HepG2 (cell line): Measurements from ENCODE around the gene RAD51AP1. TPM values are rescaled to one million over a fixed set of nuclear protein-coding genes. Genes with fewer than 3 reads are reported as not detected.

Experiments
- ATAC-seq: fragments of 200-7000 bp; cut with Tn5 transposase; 3 replicates; pipeline ENCODE4 v1.9.1; 2020; ENCODE audit warnings: mild to moderate bottlenecking, moderate library complexity
- BruUV-seq: library from RNA; stranded (reverse); fragments of 400-500 nt; replicated peaks from 2 replicates; lab custom pipeline; 2021; lab: Mats Ljungman, UMichigan
- CTCF ChIA-PET: fragments of 300-600 bp; formaldehyde crosslinking; extraction: SDS; loops from one replicate; lab custom pipeline; 2021; ENCODE audit warnings: low total read pairs, inconsistent platforms, low intra/inter-chr PET ratio; lab: Yijun Ruan, JAX
- POLR2A ChIA-PET: fragments of 350-600 bp; sonication (Branson Sonifier 250); formaldehyde crosslinking; loops from one replicate; lab custom pipeline; 2020; ENCODE audit warnings: antibody characterized with exemption, inconsistent platforms; lab: Yijun Ruan, JAX
- DNase-seq: peaks from one replicate; pipeline ENCODE4 v3.0.0-alpha.2; 2015; ENCODE audit warnings: low spot score
- FAIRE-seq: peaks from 3 replicates; lab custom pipeline; 2011; peaks lifted over from hg19 to GRCh38; lab: Jason Lieb, UNC
- H2AFZ ChIP-seq: one replicate; pipeline ENCODE4 v1.6.1; 2011; ENCODE audit warnings: low read length, inconsistent platforms
- H3K27ac ChIP-seq: fragments of 300-600 bp; 3 replicates; pipeline ENCODE4 v1.8.0; 2011; ENCODE audit warnings: mixed run types, mild to moderate bottlenecking, mixed read lengths, low read length, inconsistent platforms; ENCODE audit not compliant: insufficient read depth; ENCODE audit errors: extremely low read length
- H3K27me3 ChIP-seq, 2 experiments: fragments of 200-600 bp in 1 of 2; 2 replicates in 1 of 2; 3 replicates in 1 of 2; pipeline versions ENCODE4 v1.6.0 to v1.8.0; 2011; ENCODE audit warnings: low read length in 2 of 2, mild to moderate bottlenecking in 2 of 2, moderate library complexity in 2 of 2, inconsistent platforms in 1 of 2; ENCODE audit not compliant: insufficient read depth in 2 of 2, control insufficient read depth in 1 of 2
- H3K36me3 ChIP-seq, 2 experiments: fragments of 200-600 bp in 1 of 2; replicated peaks in 1 of 2; 2 replicates in 1 of 2; 3 replicates in 1 of 2; pipeline versions ENCODE4 v1.5.1 to v1.8.0; 2011; ENCODE audit warnings: low read length in 2 of 2, inconsistent platforms in 1 of 2; ENCODE audit not compliant: insufficient read depth in 2 of 2, control insufficient read depth in 1 of 2
- H3K4me1 ChIP-seq: 2 replicates; pipeline ENCODE4 v1.5.1; 2012; ENCODE audit warnings: low read length, inconsistent platforms; ENCODE audit not compliant: insufficient read depth
- H3K4me2 ChIP-seq: 2 replicates; pipeline ENCODE4 v1.6.0; 2011; ENCODE audit warnings: low read depth, low read length, inconsistent platforms
- H3K4me3 ChIP-seq, 3 experiments: fragments of 200-600 bp in 1 of 3; sonication (generic), shearing (Covaris generic) in 1 of 3; replicated peaks in 1 of 3; 2 replicates each; pipeline ENCODE4 v1.5.1; 2011 to 2016; ENCODE audit warnings: low read length in 3 of 3, inconsistent platforms in 2 of 3, low read depth in 2 of 3, mild to moderate bottlenecking in 2 of 3, control low read depth in 1 of 3, mixed read lengths in 1 of 3; ENCODE audit not compliant: insufficient read depth in 1 of 3
- H3K79me2 ChIP-seq: one replicate; pipeline ENCODE4 v1.6.1; 2011; ENCODE audit warnings: low read length, inconsistent platforms; ENCODE audit not compliant: insufficient read depth
- H3K9ac ChIP-seq: 2 replicates; pipeline ENCODE4 v1.6.0; 2011; ENCODE audit warnings: mild to moderate bottlenecking, low read depth, low read length, inconsistent platforms; ENCODE audit not compliant: insufficient read depth
- H3K9me3 ChIP-seq: 2 replicates; pipeline ENCODE4 v1.5.1; 2012; ENCODE audit warnings: mild to moderate bottlenecking, low read length
- H4K20me1 ChIP-seq: 2 replicates; pipeline ENCODE4 v1.6.0; 2011; ENCODE audit warnings: inconsistent platforms, mild to moderate bottlenecking, low read length, moderate library complexity; ENCODE audit not compliant: insufficient read depth
- EHMT2 ChIP-seq: fragments of 200-600 bp; sonication (generic); IDR thresholded peaks from 2 replicates; pipeline ENCODE4 v1.7.0; 2017; ENCODE audit warnings: antibody characterized with exemption, low read depth, low read length, borderline replicate concordance
- KDM4B ChIP-seq: sonication (generic); formaldehyde crosslinking; IDR thresholded peaks from 2 replicates; pipeline ENCODE4 v1.4.0; 2020; ENCODE audit warnings: missing genetic modification reagents
- NBN ChIP-seq: fragments of 450-650 bp; conservative IDR thresholded peaks from 2 replicates; pipeline ENCODE4 v1.6.1; 2017
- SP1 ChIP-seq, 2 experiments: fragments of 450-650 bp in 1 of 2; sonication (generic) in 1 of 2; formaldehyde crosslinking in 1 of 2; IDR thresholded peaks; 2 replicates each; pipeline versions ENCODE4 v1.4.0 to v1.6.1; 2016 to 2020; ENCODE audit warnings: missing genetic modification reagents in 1 of 2
- TEAD3 ChIP-seq: optimal IDR thresholded peaks from 2 replicates; pipeline ENCODE3; 2016; ENCODE audit warnings: borderline replicate concordance
- U2AF1 ChIP-seq: fragments of 200-400 bp; formaldehyde crosslinking; optimal IDR thresholded peaks from 2 replicates; pipeline ENCODE3; 2017; ENCODE audit warnings: mild to moderate bottlenecking, low read depth, low read length
- ZNF225 ChIP-seq: sonication (generic); formaldehyde crosslinking; IDR thresholded peaks from 2 replicates; pipeline ENCODE4 v1.4.0; 2020; ENCODE audit warnings: mild to moderate bottlenecking, missing genetic modification reagents
- ZNF580 ChIP-seq: IDR thresholded peaks from 2 replicates; pipeline ENCODE4 v1.6.1; 2016; ENCODE audit warnings: low read depth, borderline replicate concordance
- ZNF670 ChIP-seq: sonication (generic); formaldehyde crosslinking; IDR thresholded peaks from 2 replicates; pipeline ENCODE4 v1.8.0; 2022; ENCODE audit warnings: mild to moderate bottlenecking, missing genetic modification reagents, borderline replicate concordance
- ZNF782 ChIP-seq: sonication (generic); formaldehyde crosslinking; IDR thresholded peaks from 2 replicates; pipeline ENCODE4 v1.4.0; 2020; ENCODE audit warnings: missing genetic modification reagents, mild to moderate bottlenecking, borderline replicate concordance
- ZNF878 ChIP-seq: sonication (generic); formaldehyde crosslinking; IDR thresholded peaks from 2 replicates; pipeline ENCODE4 v1.8.1; 2023; ENCODE audit warnings: mild to moderate bottlenecking, missing genetic modification reagents, moderate library complexity
- WGBS: methylation state at CpG from one replicate; pipeline ENCODE4 v1.1.6; 2017; ENCODE audit warnings: low lambda C conversion rate; 5-methylcytosine and 5-hydroxymethylcytosine counted together
- in situ Hi-C: cut with HindIII; loops from 2 replicates; pipeline ENCODE4 v1.10.0; 2017; ENCODE audit warnings: low pct_unique_long_range_greater_than_20kb; ENCODE audit not compliant: extremely low pct_ligation_motif_present
- intact Hi-C: fragments of 100-400 bp; cut with micrococcal nuclease; formaldehyde crosslinking; loops from one replicate; pipeline ENCODE4 v1.10.0; 2022; ENCODE audit not compliant: unreplicated experiment
- polyA plus RNA-seq, 8 experiments: library from polyadenylated mRNA; depleted of rRNA in 3 of 8; stranded (reverse) in 7 of 8; unstranded in 1 of 8; fragments of >200 nt; fragmentation: Illumina TruSeq in 4 of 8; extraction: Trizol in 4 of 8; gene quantifications; 2 replicates each; pipeline versions ENCODE4 v1.2.1 to v1.2.3, GENCODE V29; 2011 to 2016; ENCODE audit warnings: low read depth in 4 of 8, missing spikeins in 1 of 8, mixed read lengths in 1 of 8; ENCODE audit not compliant: insufficient read depth in 1 of 8
- total RNA-seq, 5 experiments: library from RNA; depleted of rRNA; stranded (reverse); fragments of >200 nt; fragmentation: Illumina TruSeq; extraction: Trizol; gene quantifications; 2 replicates each; pipeline ENCODE4 v1.2.3, GENCODE V29; 2016; ENCODE audit warnings: low read depth in 1 of 5
- TF ChIP-seq, protein P1 (sequence below): sonication (generic); formaldehyde crosslinking; IDR thresholded peaks from 2 replicates; pipeline ENCODE4 v1.4.0; 2020; ENCODE audit warnings: missing genetic modification reagents
- TF ChIP-seq, protein P2 (sequence below): sonication (generic); formaldehyde crosslinking; IDR thresholded peaks from 2 replicates; pipeline ENCODE4 v1.5.1; 2020; ENCODE audit warnings: mild to moderate bottlenecking, missing genetic modification reagents, borderline replicate concordance
- TF ChIP-seq, protein P3 (sequence below): sonication (generic); formaldehyde crosslinking; IDR thresholded peaks from 2 replicates; pipeline ENCODE4 v1.5.0; 2020; ENCODE audit warnings: missing genetic modification reagents
- TF ChIP-seq, protein P4 (sequence below): sonication (generic); formaldehyde crosslinking; IDR thresholded peaks from 2 replicates; pipeline ENCODE4 v1.4.0; 2020; ENCODE audit warnings: missing genetic modification reagents

RAD51AP1 gene
- total and polyA plus RNA-seq, 2 of the 13 experiments (the other 11 are each of a cell fraction or from before 2014, with no cell fraction given) = 16.6 to 49.3 TPM

GRCh38 chr12:4496145-4496838 is 42.4 kb upstream of the RAD51AP1 start:
- H3K27me3 ChIP-seq = no peaks in the 10 kb centered on the region
- H4K20me1 ChIP-seq = no peaks in the 10 kb centered on the region
- H3K4me2 ChIP-seq = no peak overlapping the region
- no peak overlapping the region for H3K9ac ChIP-seq
- intact Hi-C loops (no loop called here), in situ Hi-C loops (no loop called here)
- 100% methylated on average over 1 of the region's 1 CpG for WGBS
- DNase-seq (no peak), FAIRE-seq (no peak), ATAC-seq (no peak)
- peaks cover 2 to 11% of the 10 kb centered on the region in 2 experiments; a peak in 4 of 5 replicates for H3K36me3 ChIP-seq
- POLR2A ChIA-PET = no interaction called here
- no peak overlapping the region for H2AFZ ChIP-seq
- H3K9me3 ChIP-seq = no peaks in the 10 kb centered on the region
- no peaks in the 10 kb centered on the region for H3K4me1 ChIP-seq
- CTCF ChIA-PET = no interaction called here
- no TSS peak for BruUV-seq
- H3K4me3 ChIP-seq = no peak overlapping the region
- no peak overlapping the region for H3K27ac ChIP-seq
- no peaks in the 10 kb centered on the region for H3K79me2 ChIP-seq
- TF ChIP-seq, protein P1, sequence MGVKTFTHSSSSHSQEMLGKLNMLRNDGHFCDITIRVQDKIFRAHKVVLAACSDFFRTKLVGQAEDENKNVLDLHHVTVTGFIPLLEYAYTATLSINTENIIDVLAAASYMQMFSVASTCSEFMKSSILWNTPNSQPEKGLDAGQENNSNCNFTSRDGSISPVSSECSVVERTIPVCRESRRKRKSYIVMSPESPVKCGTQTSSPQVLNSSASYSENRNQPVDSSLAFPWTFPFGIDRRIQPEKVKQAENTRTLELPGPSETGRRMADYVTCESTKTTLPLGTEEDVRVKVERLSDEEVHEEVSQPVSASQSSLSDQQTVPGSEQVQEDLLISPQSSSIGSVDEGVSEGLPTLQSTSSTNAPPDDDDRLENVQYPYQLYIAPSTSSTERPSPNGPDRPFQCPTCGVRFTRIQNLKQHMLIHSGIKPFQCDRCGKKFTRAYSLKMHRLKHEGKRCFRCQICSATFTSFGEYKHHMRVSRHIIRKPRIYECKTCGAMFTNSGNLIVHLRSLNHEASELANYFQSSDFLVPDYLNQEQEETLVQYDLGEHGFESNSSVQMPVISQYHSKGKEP (CRISPR knock-in tag) = no peak
- TF ChIP-seq ZNF580 (CRISPR knock-in tag) (no peak), SP1 (IDR thresholded peaks at IDR 0.05) (no peak), SP1 (CRISPR knock-in tag; IDR thresholded peaks at IDR 0.05) (no peak), TEAD3 (CRISPR knock-in tag) (no peak), NBN (no peak), KDM4B (no peak), ZNF225 (CRISPR knock-in tag) (no peak), U2AF1 (no peak), ZNF878 (CRISPR knock-in tag) (no peak), ZNF670 (CRISPR knock-in tag) (no peak), EHMT2 (no peak), ZNF782 (CRISPR knock-in tag) (no peak)
- TF ChIP-seq, protein P2, sequence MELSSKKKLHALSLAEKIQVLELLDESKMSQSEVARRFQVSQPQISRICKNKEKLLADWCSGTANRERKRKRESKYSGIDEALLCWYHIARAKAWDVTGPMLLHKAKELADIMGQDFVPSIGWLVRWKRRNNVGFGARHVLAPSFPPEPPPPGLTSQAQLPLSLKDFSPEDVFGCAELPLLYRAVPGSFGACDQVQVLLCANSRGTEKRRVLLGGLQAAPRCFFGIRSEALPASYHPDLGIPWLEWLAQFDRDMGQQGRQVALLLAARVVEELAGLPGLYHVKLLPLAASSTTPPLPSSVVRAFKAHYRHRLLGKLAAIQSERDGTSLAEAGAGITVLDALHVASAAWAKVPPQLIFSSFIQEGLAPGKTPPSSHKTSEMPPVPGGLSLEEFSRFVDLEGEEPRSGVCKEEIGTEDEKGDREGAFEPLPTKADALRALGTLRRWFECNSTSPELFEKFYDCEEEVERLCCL (CRISPR knock-in tag) = no peak
- TF ChIP-seq, protein P3, sequence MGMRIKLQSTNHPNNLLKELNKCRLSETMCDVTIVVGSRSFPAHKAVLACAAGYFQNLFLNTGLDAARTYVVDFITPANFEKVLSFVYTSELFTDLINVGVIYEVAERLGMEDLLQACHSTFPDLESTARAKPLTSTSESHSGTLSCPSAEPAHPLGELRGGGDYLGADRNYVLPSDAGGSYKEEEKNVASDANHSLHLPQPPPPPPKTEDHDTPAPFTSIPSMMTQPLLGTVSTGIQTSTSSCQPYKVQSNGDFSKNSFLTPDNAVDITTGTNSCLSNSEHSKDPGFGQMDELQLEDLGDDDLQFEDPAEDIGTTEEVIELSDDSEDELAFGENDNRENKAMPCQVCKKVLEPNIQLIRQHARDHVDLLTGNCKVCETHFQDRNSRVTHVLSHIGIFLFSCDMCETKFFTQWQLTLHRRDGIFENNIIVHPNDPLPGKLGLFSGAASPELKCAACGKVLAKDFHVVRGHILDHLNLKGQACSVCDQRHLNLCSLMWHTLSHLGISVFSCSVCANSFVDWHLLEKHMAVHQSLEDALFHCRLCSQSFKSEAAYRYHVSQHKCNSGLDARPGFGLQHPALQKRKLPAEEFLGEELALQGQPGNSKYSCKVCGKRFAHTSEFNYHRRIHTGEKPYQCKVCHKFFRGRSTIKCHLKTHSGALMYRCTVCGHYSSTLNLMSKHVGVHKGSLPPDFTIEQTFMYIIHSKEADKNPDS = no peak
- TF ChIP-seq, protein P4, sequence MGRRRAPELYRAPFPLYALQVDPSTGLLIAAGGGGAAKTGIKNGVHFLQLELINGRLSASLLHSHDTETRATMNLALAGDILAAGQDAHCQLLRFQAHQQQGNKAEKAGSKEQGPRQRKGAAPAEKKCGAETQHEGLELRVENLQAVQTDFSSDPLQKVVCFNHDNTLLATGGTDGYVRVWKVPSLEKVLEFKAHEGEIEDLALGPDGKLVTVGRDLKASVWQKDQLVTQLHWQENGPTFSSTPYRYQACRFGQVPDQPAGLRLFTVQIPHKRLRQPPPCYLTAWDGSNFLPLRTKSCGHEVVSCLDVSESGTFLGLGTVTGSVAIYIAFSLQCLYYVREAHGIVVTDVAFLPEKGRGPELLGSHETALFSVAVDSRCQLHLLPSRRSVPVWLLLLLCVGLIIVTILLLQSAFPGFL (CRISPR knock-in tag) = no peak
